DMS79 (cell line): ENCODE measurements around the gene SAMD4A.
"Not testable (repeated sequence)": the region's sequence is repeated elsewhere in the genome, so short reads cannot be mapped to it uniquely, and the experiment has no call there.

Source experiments
- DNase-seq: peaks from one replicate; lab custom pipeline; 2025; lab: John Stamatoyannopoulos, UW

The SAMD4A gene

GRCh38 chr14:54784060-54784459, 217.1 kb downstream of the SAMD4A start:
- DNase-seq = no peak

- no peak for DNase-seq
Measured at GRCh38 chr14:54784657-54785056, 217.7 kb downstream of the SAMD4A start.

GRCh38 chr14:54785136-54785777, 218.3 kb downstream of the SAMD4A start:
- no peak for DNase-seq

GRCh38 chr14:54785778-54786770, 219.1 kb downstream of the SAMD4A start:
- no peak for DNase-seq

- DNase-seq = no peak
Measured at GRCh38 chr14:54786838-54787237, 219.9 kb downstream of the SAMD4A start.

GRCh38 chr14:54787261-54787660, 220.3 kb downstream of the SAMD4A start:
- no peak for DNase-seq

- DNase-seq = no peak
Measured at GRCh38 chr14:54788701-54789100, 221.8 kb downstream of the SAMD4A start.

GRCh38 chr14:54789166-54789565, 222.2 kb downstream of the SAMD4A start:
- DNase-seq = no peak

- DNase-seq = no peak
Measured at GRCh38 chr14:54789781-54790480, 223.0 kb downstream of the SAMD4A start.

- DNase-seq = no peak
Measured at GRCh38 chr14:54791001-54791400, 224.1 kb downstream of the SAMD4A start.

GRCh38 chr14:54792288-54792687, 225.4 kb downstream of the SAMD4A start:
- no peak for DNase-seq

GRCh38 chr14:54794159-54794558, 227.2 kb downstream of the SAMD4A start:
- no peak for DNase-seq

GRCh38 chr14:54794796-54795195, 227.9 kb downstream of the SAMD4A start:
- DNase-seq = no peak

- DNase-seq = no peak
Measured at GRCh38 chr14:54796961-54797360, 230.0 kb downstream of the SAMD4A start.

- no peak for DNase-seq
Measured at GRCh38 chr14:54797556-54797955, 230.6 kb downstream of the SAMD4A start.

GRCh38 chr14:54797986-54798385, 231.1 kb downstream of the SAMD4A start:
- DNase-seq = no peak

- no peak for DNase-seq
Measured at GRCh38 chr14:54798465-54799124, 231.7 kb downstream of the SAMD4A start.

GRCh38 chr14:54801482-54801881, 234.6 kb downstream of the SAMD4A start:
- DNase-seq = not testable (repeated sequence)

GRCh38 chr14:54803396-54803795, 236.5 kb downstream of the SAMD4A start:
- DNase-seq = no peak

- DNase-seq = no peak
Measured at GRCh38 chr14:54803926-54804537, 237.1 kb downstream of the SAMD4A start.

- peak; percentile 37 for DNase-seq
Measured at GRCh38 chr14:54804538-54805041, 237.7 kb downstream of the SAMD4A start.
